Esophagus (tissue), 2 donors: ENCODE measurements around the gene CROCC2. TPM values are rescaled to one million over a fixed set of nuclear protein-coding genes. Genes with fewer than 3 reads are reported as not detected.

Experiments used
- H3K27ac ChIP-seq, 2 donors: one replicate each; pipeline ENCODE4 v1.5.1; 2013; ENCODE audit warnings: low read depth in 2 of 2, mild to moderate bottlenecking in 2 of 2, inconsistent platforms in 1 of 2, low read length in 1 of 2, moderate library complexity in 1 of 2
- H3K27me3 ChIP-seq, 2 donors: one replicate each; pipeline ENCODE4 v1.6.1; 2013; ENCODE audit warnings: low read length in 2 of 2, control low read depth in 1 of 2, mild to moderate bottlenecking in 1 of 2; ENCODE audit not compliant: insufficient read depth in 2 of 2, control insufficient read depth in 1 of 2
- H3K36me3 ChIP-seq, 2 donors: one replicate each; pipeline ENCODE4 v1.6.1; 2013; ENCODE audit warnings: low read length in 1 of 2; ENCODE audit not compliant: control insufficient read depth in 2 of 2, insufficient read depth in 2 of 2
- H3K4me1 ChIP-seq, 2 donors: one replicate each; pipeline ENCODE4 v1.6.1; 2013; ENCODE audit warnings: low read length in 1 of 2; ENCODE audit not compliant: control insufficient read depth in 2 of 2, insufficient read depth in 2 of 2
- H3K4me3 ChIP-seq, 2 donors: one replicate each; pipeline ENCODE4 v1.5.1; 2013; ENCODE audit warnings: low read length in 2 of 2, mild to moderate bottlenecking in 2 of 2, low read depth in 1 of 2, moderate library complexity in 1 of 2
- H3K9me3 ChIP-seq, 2 donors: one replicate each; pipeline ENCODE4 v1.6.1; 2013; ENCODE audit warnings: mild to moderate bottlenecking in 2 of 2, low read depth in 1 of 2, low read length in 1 of 2, moderate library complexity in 1 of 2; ENCODE audit not compliant: control insufficient read depth in 2 of 2, insufficient read depth in 1 of 2
- WGBS, 2 donors: extraction: QIAGEN DNeasy Blood & Tissue Kit; methylation state at CpG; one replicate each; pipeline ENCODE4 v1.1.7; 2013; 5-methylcytosine and 5-hydroxymethylcytosine counted together
- polyA plus RNA-seq, 2 donors: library from polyadenylated mRNA; stranded (reverse); fragments of 200-250 nt; gene quantifications; one replicate each; pipeline ENCODE4 v1.2.3, GENCODE V29; 2013
- donor health status: healthy with polysubstance abuse.
- donor health status: Bipolar disorder and iron deficiency.

The CROCC2 gene
- polyA plus RNA-seq, 2 donors, result 0.12 to 0.16 TPM

DNA sequence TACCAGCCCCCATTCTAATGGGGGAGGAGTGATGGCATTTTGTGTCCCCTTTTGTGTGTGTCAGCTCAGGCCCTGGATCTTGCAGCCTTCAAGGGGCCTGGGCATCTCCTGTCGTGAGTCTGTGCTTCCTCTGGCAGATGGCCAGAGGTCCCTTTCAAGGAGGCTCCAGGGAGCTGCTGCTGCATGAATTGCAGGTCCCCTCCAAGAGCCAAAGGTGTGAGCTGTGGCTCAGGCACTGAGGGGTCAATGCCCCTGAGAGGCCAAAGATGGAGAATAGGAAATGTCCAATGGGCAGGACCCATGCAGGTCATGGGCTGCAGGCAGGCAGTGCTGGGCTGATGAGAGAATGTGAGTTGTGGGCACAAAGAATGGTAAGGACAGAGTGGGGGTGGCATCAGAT, 20.6 kb upstream of the CROCC2 start:
- H3K36me3 ChIP-seq, result peaks cover 0 to 22% of the 10 kb centered on the region in 2 donors
- no peaks in the 10 kb centered on the region for H3K27me3 ChIP-seq
- no peaks in the 10 kb centered on the region for H3K9me3 ChIP-seq
- H3K27ac ChIP-seq, result no peak overlapping the region
- WGBS, 2 donors, result 63 to 75% methylated on average over 1 of the region's 1 CpG
- H3K4me3 ChIP-seq, result no peak overlapping the region
- peaks cover 3 to 13% of the 10 kb centered on the region in 2 donors for H3K4me1 ChIP-seq

DNA sequence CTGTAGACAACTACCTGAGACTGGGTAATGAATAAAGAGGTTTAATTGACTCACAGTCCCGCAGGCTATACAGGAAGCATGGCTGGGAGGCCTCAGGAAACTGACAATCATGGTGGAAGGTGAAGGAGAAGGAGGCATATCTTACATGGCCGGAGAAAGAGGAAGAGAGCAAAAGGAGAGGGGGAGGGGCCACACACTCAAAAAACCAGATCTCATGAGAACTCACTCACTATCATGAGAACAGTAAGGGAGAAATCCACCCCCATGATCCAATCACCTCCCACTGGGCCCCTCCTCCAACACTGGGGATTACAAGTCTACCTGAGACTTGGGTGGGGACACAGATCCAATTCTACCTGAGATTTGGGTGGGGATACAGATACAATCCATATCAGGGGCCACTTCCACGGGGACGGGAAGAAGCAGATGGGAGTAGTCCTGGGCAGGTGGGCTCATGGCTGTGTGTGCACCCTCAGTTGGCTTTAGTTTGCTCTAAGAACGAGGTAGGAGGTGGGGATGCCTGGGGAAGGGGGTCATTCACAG, 20.0 kb upstream of the CROCC2 start:
- Histone ChIP-seq H3K27me3 (no peaks in the 10 kb centered on the region), H3K36me3 (peaks cover 0 to 22% of the 10 kb centered on the region in 2 donors), H3K9me3 (no peaks in the 10 kb centered on the region), H3K27ac (no peak overlapping the region), H3K4me3 (no peak overlapping the region), H3K4me1 (peaks cover 6 to 17% of the 10 kb centered on the region in 2 donors)
- WGBS, 2 donors, result 78 to 81% methylated on average over 5 of the region's 5 CpGs

DNA sequence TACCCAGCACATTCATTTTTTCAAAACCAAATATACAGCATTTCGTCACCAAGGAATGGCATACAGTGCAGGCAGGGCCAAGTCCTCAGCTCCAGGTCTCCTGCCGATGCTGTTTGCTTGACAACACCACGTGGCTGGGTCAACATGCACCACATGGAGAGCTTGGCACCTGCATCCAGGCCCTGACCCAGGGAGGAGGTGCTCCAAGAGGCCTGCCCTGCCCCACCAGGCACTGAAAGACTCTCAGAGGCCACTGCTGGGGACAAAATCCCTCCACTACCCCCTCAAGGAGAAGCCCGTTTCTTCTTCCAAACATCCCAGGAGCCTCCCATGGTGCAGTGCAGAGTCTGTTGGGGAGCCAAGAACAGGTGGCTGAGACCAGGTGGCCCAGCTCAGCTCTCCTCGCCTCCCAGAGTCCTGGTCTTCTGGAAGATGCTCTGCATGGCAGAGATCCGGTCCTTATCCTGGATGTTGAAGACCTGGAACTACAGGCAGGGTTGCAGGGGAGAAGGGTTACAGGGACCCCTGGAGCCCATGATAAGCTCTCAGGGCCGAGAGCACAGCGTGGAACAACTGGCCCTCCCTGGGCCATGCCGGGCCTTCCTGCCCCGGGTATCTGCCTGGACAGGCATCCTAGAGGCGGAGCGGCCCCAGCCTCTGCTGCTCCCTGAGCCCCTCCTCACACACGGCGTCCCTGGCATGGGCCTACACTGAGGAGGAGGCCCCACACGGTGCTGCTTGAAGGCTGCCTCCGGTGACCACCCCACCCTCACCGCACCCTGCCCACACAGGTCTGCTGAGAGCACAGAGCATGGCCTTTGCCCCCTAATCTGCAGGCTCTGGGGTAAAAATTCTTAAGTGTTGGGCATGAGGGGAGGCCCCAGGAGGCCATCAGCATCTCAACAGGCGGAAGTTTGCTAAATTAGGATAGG, 19.2 kb upstream of the CROCC2 start:
- Histone ChIP-seq H3K4me3 (no peak overlapping the region), H3K27me3 (no peaks in the 10 kb centered on the region), H3K27ac (no peak overlapping the region), H3K9me3 (no peaks in the 10 kb centered on the region), H3K36me3 (peaks cover 0 to 25% of the 10 kb centered on the region in 2 donors), H3K4me1 (peaks cover 6 to 25% of the 10 kb centered on the region in 2 donors)
- WGBS, 2 donors, result 78 to 80% methylated on average over 18 of the region's 18 CpGs

DNA sequence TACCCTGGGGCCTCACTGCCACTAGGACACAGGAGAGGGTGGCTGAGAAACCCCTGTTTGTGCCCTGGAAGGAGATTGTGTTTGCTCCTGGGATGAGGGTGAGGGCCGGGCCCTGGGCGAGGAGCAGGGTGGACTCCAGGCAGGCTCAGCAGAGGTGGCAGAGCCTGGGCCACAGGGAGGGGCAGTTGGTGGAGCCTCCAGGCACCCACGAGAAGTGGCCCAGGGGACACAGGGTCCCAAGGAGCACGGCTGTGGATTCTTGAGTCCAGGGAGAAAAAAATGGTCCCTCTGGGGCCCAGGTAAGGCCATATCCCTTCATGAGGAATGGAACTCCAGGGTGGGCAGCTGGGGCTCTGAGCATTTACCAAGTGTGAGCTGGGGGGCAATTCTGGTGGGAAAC, 18.5 kb upstream of the CROCC2 start:
- H3K27me3 ChIP-seq, result no peaks in the 10 kb centered on the region
- H3K36me3 ChIP-seq, result peaks cover 0 to 25% of the 10 kb centered on the region in 2 donors
- 74 to 85% methylated on average over 4 of the region's 4 CpGs for WGBS, 2 donors
- H3K4me3 ChIP-seq, result no peak overlapping the region
- no peak overlapping the region for H3K27ac ChIP-seq
- H3K4me1 ChIP-seq, result peaks cover 6 to 27% of the 10 kb centered on the region in 2 donors
- no peaks in the 10 kb centered on the region for H3K9me3 ChIP-seq

DNA sequence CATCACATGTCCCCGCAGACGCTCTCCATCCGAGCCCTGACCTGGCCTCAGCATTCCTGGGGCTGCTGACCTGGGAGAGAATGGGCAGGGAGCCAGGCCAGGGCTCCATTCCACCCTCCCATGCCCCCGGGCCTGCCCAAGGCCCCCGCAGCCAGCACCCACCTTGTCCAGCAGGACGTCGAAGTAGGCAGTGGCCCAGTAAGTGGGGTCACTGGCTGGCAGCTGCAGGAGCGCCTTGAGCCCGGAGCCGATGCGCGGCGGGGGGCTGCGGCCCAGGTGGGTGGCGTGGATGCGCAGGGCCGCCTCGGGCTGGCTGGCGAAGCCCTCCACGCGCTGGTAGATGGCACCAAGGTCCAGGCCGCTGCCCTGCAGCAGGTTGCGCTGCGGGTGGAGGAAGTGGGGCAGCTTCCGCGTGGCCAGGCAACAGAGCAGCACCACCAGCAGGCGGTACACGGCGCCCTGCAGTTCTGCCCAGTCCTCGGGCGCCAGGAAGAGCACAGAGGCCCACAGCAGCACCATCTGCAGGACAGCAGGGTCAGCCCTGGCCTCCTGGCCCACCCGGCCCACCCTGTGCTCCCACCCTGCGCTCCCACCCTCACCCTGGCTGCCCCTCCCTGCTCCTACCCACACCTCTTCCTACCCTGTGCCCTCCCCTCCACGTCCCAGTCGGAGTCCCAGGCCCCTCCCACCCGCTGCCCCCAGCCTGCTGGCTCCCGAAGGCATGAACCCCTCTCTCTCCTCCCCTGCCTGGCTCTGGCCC, 17.8 kb upstream of the CROCC2 start:
- Histone ChIP-seq H3K27ac (no peak overlapping the region), H3K36me3 (peaks cover 0 to 25% of the 10 kb centered on the region in 2 donors), H3K4me1 (peaks cover 6 to 27% of the 10 kb centered on the region in 2 donors), H3K9me3 (no peaks in the 10 kb centered on the region), H3K4me3 (no peak overlapping the region), H3K27me3 (no peaks in the 10 kb centered on the region)
- WGBS, 2 donors, result 91 to 92% methylated on average over 33 to 37 of the region's 37 CpGs

DNA sequence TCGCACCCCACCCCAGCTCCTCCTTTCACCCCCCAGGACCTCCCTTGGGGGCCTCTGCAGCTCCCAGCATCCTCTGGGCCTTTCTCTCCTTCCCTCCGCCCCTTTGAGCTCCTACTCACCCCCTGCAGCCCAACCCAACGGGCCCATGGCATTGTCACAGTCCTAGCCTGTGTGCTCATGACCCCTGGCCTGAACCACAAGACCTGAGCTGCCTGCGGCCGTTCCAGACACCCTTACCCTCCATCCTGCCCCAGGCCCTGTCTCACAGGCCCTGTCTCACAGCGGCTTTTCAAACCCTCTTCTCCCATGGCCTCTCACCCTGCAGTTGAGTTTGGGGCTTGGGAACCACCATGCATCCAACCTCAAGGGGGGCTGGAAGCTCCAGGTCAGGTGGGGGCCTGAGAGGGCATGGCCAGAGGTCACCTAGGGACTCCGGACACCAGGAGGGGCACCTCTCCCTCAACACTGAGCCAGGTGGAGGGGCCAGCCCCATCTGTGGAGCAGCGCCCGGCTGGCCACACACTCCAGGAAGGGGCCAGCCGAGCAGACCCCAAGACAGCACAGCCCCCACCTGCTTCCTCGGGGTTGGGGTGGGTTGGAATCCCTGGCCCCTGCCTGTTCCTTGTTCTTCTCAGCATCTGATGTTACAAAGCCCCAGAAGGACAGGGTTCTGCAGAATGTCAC, 17.1 kb upstream of the CROCC2 start:
- H3K27ac ChIP-seq, result no peak overlapping the region
- 81 to 84% methylated on average over 11 of the region's 11 CpGs for WGBS, 2 donors
- peak overlapping the region in 1 of 2 donors; percentile 22 for H3K4me3 ChIP-seq
- H3K36me3 ChIP-seq, result peaks cover 0 to 25% of the 10 kb centered on the region in 2 donors
- no peaks in the 10 kb centered on the region for H3K9me3 ChIP-seq
- H3K4me1 ChIP-seq, result peaks cover 6 to 27% of the 10 kb centered on the region in 2 donors
- no peaks in the 10 kb centered on the region for H3K27me3 ChIP-seq

DNA sequence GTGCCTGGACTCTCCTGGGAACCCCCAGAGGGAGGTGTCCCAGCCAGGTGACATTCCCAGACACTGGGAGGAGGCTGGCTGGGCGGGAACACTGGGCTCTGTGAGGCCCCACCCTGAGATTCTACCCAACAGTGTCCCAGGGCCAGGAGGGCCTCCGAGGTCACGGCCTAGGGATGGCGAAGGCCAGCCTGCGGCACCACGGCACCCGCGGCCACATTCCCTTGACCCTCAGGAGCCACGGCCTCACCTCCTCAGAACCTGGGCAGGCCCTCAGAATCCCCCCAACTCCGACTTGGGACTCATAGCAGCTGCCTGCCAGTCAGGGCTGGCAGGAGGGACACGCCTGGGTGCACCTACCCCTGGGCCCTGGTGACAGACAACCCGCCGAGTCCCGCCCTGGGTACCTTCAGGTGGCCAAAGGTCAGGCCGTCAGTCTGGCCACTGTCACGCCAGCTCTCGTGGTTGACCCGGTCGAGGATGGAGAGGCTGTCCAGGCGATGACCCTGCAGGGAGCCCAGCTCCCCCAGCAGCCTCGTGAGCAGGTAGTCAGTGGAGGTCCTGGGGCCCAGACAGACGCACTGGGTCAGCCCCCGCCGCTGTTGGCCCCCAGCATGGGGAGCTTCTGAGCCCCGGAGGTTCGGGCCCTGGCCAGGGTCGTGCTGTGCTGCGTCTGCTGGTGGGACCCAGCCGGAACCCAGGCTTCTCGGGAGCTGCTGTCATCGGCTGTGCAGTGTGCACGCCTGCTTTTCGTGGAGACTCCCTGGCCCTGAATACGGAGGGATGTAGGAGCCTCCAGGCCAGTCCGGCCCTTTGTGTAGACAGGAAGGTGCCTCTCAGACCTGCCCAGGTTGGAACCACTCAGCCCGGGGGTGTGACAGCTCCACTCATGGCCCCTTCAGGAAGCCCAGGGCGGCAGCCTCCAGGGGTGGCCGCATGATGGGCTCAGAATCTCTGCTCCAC, 16.3 kb upstream of the CROCC2 start:
- H3K4me1 ChIP-seq, result peaks cover 6 to 27% of the 10 kb centered on the region in 2 donors

DNA sequence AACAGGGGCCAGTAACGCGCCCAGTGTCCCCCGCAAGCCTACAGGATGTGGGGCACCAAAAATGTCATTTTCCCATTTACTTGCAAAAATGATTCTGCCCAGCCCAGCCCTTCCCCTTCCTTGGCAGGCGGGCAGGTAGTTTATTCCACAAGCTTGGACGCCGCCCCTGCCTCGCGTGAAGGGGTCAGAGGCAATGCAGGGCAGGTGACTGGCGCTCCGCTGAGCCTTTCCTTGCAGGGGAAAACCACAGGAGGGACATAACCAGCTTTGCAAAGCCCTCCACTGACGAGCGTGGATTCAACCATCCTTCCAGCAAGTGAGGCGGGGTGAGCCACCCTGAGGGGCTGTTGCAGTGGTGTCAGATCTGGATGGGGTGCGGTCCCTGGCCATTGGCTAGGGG, 15.4 kb upstream of the CROCC2 start:
- Histone ChIP-seq H3K9me3 (no peaks in the 10 kb centered on the region), H3K36me3 (peaks cover 0 to 31% of the 10 kb centered on the region in 2 donors), H3K27ac (no peak overlapping the region), H3K27me3 (no peaks in the 10 kb centered on the region), H3K4me1 (peaks cover 6 to 34% of the 10 kb centered on the region in 2 donors), H3K4me3 (peak overlapping the region in 1 of 2 donors; percentile 82)
- 76 to 87% methylated on average over 14 of the region's 14 CpGs for WGBS, 2 donors

More for the DNA sequence above, 16.3 kb upstream of the CROCC2 start:
- Histone ChIP-seq H3K27me3 (no peaks in the 10 kb centered on the region), H3K36me3 (peaks cover 0 to 27% of the 10 kb centered on the region in 2 donors), H3K27ac (peak overlapping the region in 1 of 2 donors; percentile 22), H3K9me3 (no peaks in the 10 kb centered on the region), H3K4me3 (peak overlapping the region; percentile 22 to 23)
- 84 to 87% methylated on average over 38 of the region's 38 CpGs for WGBS, 2 donors
